ENCODE results near the gene ZFP64.

ZFP64 gene

DNA sequence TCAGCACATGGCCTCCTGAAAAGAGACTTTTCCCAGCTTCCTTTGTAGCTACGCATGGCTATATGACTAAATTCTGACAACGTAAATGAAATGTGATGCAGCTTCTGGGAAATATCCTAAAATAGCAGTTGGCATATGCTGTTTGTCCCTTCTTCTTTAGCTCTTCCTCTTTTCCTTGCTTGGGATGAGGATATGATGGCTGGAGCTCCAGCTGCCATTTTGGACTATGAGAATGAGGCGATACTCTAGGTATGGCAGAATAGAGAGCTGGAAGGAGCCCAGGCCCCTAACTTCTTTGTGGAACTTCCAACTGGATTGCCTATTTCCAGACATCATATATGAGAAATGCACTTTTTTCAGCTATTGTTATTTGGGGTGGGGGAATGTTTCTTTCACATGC, 5.3 kb upstream of the ZFP64 start:
- Histone ChIP-seq H3K36me3 (ENCODE audit: control insufficient read depth in 2 of 2, insufficient read depth in 1 of 2, low read length in 2 of 2) (no peaks in the 10 kb centered on the region), H3K27ac (ENCODE audit: extremely low read depth, low read depth, low read length) (no peak overlapping the region), H3K9me3 (ENCODE audit: control insufficient read depth, insufficient read depth, low read depth, low read length) (no peaks in the 10 kb centered on the region), H3K4me3 (ENCODE audit: low read depth, low read length) (no peak overlapping the region), H3K4me1 (ENCODE audit: control insufficient read depth, insufficient read depth, low read length) (no peaks in the 10 kb centered on the region; the same call in 1 of the 2 replicates)
- ChIA-PET POLR2A (no interaction called here), CTCF (interaction anchor here (0.7 kb wide), 1 partner anchor 68 kb away, joined by 4 read pairs; no protein-coding TSS in a partner anchor)
- TF ChIP-seq ZNF112 (tag by site-specific recombination; IDR thresholded peaks at IDR 0.05) (no peak), KLF7 (tag by site-specific recombination; IDR thresholded peaks at IDR 0.05; ENCODE audit: borderline replicate concordance) (no peak), ZNF202 (tag by site-specific recombination; IDR thresholded peaks at IDR 0.05; ENCODE audit: borderline replicate concordance) (no peak), ZNF394 (tag by site-specific recombination; IDR thresholded peaks at IDR 0.05; ENCODE audit: borderline replicate concordance) (no peak), ZNF423 (tag by site-specific recombination; IDR thresholded peaks at IDR 0.05) (no peak), HOXA7 (CRISPR knock-in tag; IDR thresholded peaks at IDR 0.05; ENCODE audit: borderline replicate concordance) (no peak), SCRT2 (tag by site-specific recombination; IDR thresholded peaks at IDR 0.05) (no peak), ZNF561 (tag by site-specific recombination; IDR thresholded peaks at IDR 0.05; ENCODE audit: borderline replicate concordance) (no peak), ZNF530 (tag by site-specific recombination; IDR thresholded peaks at IDR 0.05; ENCODE audit: low read depth) (no peak), KLF10 (tag by site-specific recombination; IDR thresholded peaks at IDR 0.05) (no peak), ZNF529 (tag by site-specific recombination; IDR thresholded peaks at IDR 0.05; ENCODE audit: insufficient replicate concordance) (no peak), ZNF600 (tag by site-specific recombination; IDR thresholded peaks at IDR 0.05) (no peak)

DNA sequence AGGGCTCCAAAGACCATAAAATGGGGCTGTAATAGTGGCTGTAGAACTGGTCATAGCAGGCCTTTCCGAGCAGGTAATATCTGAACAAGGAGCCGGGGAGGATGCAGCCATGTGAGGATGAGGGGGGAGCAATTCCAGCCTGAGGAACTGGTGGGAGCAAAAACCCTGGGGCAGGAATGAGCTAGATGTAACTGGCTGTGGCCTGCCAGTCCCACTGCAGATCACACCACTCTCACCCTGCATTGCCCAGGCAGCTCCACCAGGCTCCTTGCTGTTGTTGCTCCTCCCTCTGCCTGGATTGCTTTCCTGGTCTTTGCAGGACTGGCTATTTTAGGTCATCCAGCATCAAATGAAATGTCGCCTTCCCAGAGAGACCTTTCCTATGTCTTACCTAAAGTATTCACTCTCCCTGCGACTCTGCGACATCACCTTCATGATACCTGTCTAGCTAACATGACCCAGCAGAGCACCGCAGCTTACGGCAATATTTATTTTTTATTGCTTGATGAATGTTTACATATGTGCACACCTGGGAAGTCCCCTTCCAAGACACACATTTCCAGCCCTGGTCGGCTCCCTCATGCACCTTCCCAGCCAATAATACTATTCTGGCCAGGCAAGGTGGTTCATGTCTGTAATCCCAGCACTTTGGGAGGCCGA, 2.4 kb upstream of the ZFP64 start:
- H3K9me3 ChIP-seq (ENCODE audit: control insufficient read depth, insufficient read depth, low read depth, low read length), result no peaks in the 10 kb centered on the region
- H3K4me1 ChIP-seq (ENCODE audit: control insufficient read depth, insufficient read depth, low read length), result peaks cover 3% of the 10 kb centered on the region; the same call in 1 of the 2 replicates
- H3K27ac ChIP-seq (ENCODE audit: extremely low read depth, low read depth, low read length), result no peak overlapping the region
- TF ChIP-seq IKZF3 (tag by site-specific recombination; IDR thresholded peaks at IDR 0.05) (no peak), GFI1B (tag by site-specific recombination; IDR thresholded peaks at IDR 0.05) (no peak), HOXA7 (CRISPR knock-in tag; IDR thresholded peaks at IDR 0.05; ENCODE audit: borderline replicate concordance) (no peak), MZF1 (tag by site-specific recombination; IDR thresholded peaks at IDR 0.05; ENCODE audit: borderline replicate concordance) (no peak), ZNF341 (tag by site-specific recombination; IDR thresholded peaks at IDR 0.05; ENCODE audit: low read depth) (peak; percentile 69), ZNF132 (tag by site-specific recombination; IDR thresholded peaks at IDR 0.05; ENCODE audit: borderline replicate concordance) (no peak), ZNF843 (tag by site-specific recombination; IDR thresholded peaks at IDR 0.05) (no peak), ZNF830 (tag by site-specific recombination; IDR thresholded peaks at IDR 0.05; ENCODE audit: low read depth) (no peak)
- TF ChIP-seq, protein P1, sequence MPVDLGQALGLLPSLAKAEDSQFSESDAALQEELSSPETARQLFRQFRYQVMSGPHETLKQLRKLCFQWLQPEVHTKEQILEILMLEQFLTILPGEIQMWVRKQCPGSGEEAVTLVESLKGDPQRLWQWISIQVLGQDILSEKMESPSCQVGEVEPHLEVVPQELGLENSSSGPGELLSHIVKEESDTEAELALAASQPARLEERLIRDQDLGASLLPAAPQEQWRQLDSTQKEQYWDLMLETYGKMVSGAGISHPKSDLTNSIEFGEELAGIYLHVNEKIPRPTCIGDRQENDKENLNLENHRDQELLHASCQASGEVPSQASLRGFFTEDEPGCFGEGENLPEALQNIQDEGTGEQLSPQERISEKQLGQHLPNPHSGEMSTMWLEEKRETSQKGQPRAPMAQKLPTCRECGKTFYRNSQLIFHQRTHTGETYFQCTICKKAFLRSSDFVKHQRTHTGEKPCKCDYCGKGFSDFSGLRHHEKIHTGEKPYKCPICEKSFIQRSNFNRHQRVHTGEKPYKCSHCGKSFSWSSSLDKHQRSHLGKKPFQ (tag by site-specific recombination; IDR thresholded peaks at IDR 0.05), result 0 out of 2 replicates have a peak, but pooled peaks have one; percentile 26
- TF ChIP-seq, protein P2, sequence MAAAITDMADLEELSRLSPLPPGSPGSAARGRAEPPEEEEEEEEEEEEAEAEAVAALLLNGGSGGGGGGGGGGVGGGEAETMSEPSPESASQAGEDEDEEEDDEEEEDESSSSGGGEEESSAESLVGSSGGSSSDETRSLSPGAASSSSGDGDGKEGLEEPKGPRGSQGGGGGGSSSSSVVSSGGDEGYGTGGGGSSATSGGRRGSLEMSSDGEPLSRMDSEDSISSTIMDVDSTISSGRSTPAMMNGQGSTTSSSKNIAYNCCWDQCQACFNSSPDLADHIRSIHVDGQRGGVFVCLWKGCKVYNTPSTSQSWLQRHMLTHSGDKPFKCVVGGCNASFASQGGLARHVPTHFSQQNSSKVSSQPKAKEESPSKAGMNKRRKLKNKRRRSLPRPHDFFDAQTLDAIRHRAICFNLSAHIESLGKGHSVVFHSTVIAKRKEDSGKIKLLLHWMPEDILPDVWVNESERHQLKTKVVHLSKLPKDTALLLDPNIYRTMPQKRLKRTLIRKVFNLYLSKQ (tag by site-specific recombination; IDR thresholded peaks at IDR 0.05; ENCODE audit: borderline replicate concordance), result no peak
- TF ChIP-seq, protein P3, sequence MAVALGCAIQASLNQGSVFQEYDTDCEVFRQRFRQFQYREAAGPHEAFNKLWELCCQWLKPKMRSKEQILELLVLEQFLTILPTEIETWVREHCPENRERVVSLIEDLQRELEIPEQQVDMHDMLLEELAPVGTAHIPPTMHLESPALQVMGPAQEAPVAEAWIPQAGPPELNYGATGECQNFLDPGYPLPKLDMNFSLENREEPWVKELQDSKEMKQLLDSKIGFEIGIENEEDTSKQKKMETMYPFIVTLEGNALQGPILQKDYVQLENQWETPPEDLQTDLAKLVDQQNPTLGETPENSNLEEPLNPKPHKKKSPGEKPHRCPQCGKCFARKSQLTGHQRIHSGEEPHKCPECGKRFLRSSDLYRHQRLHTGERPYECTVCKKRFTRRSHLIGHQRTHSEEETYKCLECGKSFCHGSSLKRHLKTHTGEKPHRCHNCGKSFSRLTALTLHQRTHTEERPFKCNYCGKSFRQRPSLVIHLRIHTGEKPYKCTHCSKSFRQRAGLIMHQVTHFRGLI (tag by site-specific recombination; IDR thresholded peaks at IDR 0.05), result no peak
- ChIA-PET CTCF (no interaction called here), POLR2A (interaction anchor here (0.7 kb wide), 1 partner anchor 20 kb away, joined by 4 read pairs; no protein-coding TSS in a partner anchor)
- H3K36me3 ChIP-seq (ENCODE audit: control insufficient read depth in 2 of 2, insufficient read depth in 1 of 2, low read length in 2 of 2), result no peaks in the 10 kb centered on the region; a peak in 1 of 3 replicates
- no peak overlapping the region for H3K4me3 ChIP-seq (ENCODE audit: low read depth, low read length)

Data from HEK293 (cell line).